ENCODE results near the gene KLHL25.

DNA sequence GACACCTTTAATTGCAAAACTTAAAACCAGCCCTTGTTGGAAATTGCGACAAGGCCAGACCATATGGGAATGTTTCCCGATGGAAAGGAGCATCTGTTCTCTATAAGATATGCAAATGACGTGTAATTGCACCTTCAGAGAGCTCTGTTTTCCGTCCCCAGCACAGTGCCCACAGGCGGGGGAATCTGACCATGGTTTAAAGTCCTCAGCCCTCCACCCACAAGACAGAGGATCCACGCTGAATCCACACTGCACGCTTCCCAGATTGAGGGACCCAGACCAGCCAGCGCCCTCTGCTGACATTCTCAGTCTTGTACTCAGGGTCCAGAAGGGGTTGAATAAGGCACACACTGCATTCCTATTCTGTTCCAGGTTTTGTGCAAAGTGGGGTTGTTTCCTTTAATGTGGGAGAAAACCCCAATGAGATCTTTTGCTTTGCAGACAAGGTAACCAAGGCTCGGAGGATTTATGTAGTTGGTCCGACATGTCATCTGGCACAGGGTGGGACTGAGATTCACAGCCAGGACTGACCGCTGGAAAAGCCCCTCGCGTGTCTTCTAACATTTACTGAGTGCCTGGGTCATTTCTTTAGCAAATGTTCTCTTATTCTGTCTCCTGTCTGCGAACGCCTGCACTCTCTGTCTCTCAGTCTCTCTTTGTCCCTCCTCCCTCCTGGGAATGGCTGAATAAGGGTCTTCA, 36.8 kb upstream of the KLHL25 start:
- TF ChIP-seq, protein P1, sequence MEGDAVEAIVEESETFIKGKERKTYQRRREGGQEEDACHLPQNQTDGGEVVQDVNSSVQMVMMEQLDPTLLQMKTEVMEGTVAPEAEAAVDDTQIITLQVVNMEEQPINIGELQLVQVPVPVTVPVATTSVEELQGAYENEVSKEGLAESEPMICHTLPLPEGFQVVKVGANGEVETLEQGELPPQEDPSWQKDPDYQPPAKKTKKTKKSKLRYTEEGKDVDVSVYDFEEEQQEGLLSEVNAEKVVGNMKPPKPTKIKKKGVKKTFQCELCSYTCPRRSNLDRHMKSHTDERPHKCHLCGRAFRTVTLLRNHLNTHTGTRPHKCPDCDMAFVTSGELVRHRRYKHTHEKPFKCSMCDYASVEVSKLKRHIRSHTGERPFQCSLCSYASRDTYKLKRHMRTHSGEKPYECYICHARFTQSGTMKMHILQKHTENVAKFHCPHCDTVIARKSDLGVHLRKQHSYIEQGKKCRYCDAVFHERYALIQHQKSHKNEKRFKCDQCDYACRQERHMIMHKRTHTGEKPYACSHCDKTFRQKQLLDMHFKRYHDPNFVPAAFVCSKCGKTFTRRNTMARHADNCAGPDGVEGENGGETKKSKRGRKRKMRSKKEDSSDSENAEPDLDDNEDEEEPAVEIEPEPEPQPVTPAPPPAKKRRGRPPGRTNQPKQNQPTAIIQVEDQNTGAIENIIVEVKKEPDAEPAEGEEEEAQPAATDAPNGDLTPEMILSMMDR (IDR thresholded peaks at IDR 0.05), result peak; percentile 45 to 74 (median 64)
- TF ChIP-seq POLR2A (IDR thresholded peaks at IDR 0.05), result no peak
